ENCODE data around the gene CPM. TPM values are rescaled to one million over a fixed set of nuclear protein-coding genes. Genes with fewer than 3 reads are reported as not detected.

Gene CPM
- total and polyA plus RNA-seq, 4 donors, result 14.2 to 65.0 (median 24.0) TPM

DNA sequence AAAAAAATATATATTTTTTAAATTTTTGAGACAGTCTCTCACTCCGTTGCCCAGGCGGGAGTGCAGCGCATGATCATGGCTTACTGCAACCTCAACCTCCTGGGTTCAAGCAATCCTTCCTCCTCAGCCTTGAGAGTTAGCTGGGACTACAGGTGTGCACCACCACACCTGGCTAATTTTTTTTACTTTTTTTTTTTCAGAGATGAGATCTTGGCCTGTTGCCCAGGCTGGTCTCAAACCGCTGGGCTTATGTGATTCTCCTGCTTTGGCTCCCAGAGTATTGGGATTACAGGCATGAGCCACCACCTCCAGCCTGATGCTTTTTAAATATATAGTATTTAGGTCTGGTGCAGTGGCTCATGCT is 100.5 kb downstream of the CPM start:
- no peaks in the 10 kb centered on the region for H3K9me3 ChIP-seq (ENCODE audit: control insufficient read depth in 4 of 4, low read length in 3 of 4)
- no peaks in the 10 kb centered on the region for H3K27me3 ChIP-seq (ENCODE audit: control insufficient read depth in 4 of 4, insufficient read depth in 4 of 4, low read length in 3 of 4)
- no peak overlapping the region for H3K9ac ChIP-seq (ENCODE audit: low read depth in 1 of 2, low read length in 2 of 2)
- TF ChIP-seq NR2F2 (IDR thresholded peaks at IDR 0.05), result no peak
- no peak for TF ChIP-seq FOXA1 (IDR thresholded peaks at IDR 0.05)
- TF ChIP-seq HNF4A (conservative IDR thresholded peaks at IDR 0.05), result no peak
- TF ChIP-seq JUND (IDR thresholded peaks at IDR 0.05), result no peak
- TF ChIP-seq, protein P1, sequence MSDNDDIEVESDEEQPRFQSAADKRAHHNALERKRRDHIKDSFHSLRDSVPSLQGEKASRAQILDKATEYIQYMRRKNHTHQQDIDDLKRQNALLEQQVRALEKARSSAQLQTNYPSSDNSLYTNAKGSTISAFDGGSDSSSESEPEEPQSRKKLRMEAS (IDR thresholded peaks at IDR 0.05), result no peak
- no peak for TF ChIP-seq GABPA (IDR thresholded peaks at IDR 0.05 in 1 of 2, conservative IDR thresholded peaks at IDR 0.05 in 1 of 2)
- TF ChIP-seq, protein P2, sequence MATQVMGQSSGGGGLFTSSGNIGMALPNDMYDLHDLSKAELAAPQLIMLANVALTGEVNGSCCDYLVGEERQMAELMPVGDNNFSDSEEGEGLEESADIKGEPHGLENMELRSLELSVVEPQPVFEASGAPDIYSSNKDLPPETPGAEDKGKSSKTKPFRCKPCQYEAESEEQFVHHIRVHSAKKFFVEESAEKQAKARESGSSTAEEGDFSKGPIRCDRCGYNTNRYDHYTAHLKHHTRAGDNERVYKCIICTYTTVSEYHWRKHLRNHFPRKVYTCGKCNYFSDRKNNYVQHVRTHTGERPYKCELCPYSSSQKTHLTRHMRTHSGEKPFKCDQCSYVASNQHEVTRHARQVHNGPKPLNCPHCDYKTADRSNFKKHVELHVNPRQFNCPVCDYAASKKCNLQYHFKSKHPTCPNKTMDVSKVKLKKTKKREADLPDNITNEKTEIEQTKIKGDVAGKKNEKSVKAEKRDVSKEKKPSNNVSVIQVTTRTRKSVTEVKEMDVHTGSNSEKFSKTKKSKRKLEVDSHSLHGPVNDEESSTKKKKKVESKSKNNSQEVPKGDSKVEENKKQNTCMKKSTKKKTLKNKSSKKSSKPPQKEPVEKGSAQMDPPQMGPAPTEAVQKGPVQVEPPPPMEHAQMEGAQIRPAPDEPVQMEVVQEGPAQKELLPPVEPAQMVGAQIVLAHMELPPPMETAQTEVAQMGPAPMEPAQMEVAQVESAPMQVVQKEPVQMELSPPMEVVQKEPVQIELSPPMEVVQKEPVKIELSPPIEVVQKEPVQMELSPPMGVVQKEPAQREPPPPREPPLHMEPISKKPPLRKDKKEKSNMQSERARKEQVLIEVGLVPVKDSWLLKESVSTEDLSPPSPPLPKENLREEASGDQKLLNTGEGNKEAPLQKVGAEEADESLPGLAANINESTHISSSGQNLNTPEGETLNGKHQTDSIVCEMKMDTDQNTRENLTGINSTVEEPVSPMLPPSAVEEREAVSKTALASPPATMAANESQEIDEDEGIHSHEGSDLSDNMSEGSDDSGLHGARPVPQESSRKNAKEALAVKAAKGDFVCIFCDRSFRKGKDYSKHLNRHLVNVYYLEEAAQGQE (IDR thresholded peaks at IDR 0.05), result no peak
- no peak for TF ChIP-seq FOXA2 (IDR thresholded peaks at IDR 0.05)
- TF ChIP-seq, protein P3, sequence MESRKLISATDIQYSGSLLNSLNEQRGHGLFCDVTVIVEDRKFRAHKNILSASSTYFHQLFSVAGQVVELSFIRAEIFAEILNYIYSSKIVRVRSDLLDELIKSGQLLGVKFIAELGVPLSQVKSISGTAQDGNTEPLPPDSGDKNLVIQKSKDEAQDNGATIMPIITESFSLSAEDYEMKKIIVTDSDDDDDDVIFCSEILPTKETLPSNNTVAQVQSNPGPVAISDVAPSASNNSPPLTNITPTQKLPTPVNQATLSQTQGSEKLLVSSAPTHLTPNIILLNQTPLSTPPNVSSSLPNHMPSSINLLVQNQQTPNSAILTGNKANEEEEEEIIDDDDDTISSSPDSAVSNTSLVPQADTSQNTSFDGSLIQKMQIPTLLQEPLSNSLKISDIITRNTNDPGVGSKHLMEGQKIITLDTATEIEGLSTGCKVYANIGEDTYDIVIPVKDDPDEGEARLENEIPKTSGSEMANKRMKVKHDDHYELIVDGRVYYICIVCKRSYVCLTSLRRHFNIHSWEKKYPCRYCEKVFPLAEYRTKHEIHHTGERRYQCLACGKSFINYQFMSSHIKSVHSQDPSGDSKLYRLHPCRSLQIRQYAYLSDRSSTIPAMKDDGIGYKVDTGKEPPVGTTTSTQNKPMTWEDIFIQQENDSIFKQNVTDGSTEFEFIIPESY (IDR thresholded peaks at IDR 0.05), result no peak
- TF ChIP-seq EGR1 (IDR thresholded peaks at IDR 0.05; ENCODE audit: low read depth in 2 of 2), result no peak
- TF ChIP-seq RAD21 (IDR thresholded peaks at IDR 0.05), result no peak
- no peak overlapping the region for H3K27ac ChIP-seq (ENCODE audit: low read depth in 1 of 2, low read length in 2 of 2)
- DNase-seq (ENCODE audit: low spot score), result no peak
- no peak overlapping the region for H3K4me3 ChIP-seq (ENCODE audit: low read depth in 1 of 3, low read length in 3 of 3)
- peaks cover 0 to 11% (median 7%) of the 10 kb centered on the region in 4 donors for H3K4me1 ChIP-seq (ENCODE audit: control insufficient read depth in 4 of 4, insufficient read depth in 4 of 4, low read length in 3 of 4)
- H3K36me3 ChIP-seq (ENCODE audit: control insufficient read depth in 4 of 4, insufficient read depth in 3 of 4, low read depth in 1 of 4, low read length in 3 of 4), result peaks cover 9 to 43% (median 28%) of the 10 kb centered on the region in 4 donors
- WGBS, result 91% methylated on average over 4 of the region's 4 CpGs

DNA sequence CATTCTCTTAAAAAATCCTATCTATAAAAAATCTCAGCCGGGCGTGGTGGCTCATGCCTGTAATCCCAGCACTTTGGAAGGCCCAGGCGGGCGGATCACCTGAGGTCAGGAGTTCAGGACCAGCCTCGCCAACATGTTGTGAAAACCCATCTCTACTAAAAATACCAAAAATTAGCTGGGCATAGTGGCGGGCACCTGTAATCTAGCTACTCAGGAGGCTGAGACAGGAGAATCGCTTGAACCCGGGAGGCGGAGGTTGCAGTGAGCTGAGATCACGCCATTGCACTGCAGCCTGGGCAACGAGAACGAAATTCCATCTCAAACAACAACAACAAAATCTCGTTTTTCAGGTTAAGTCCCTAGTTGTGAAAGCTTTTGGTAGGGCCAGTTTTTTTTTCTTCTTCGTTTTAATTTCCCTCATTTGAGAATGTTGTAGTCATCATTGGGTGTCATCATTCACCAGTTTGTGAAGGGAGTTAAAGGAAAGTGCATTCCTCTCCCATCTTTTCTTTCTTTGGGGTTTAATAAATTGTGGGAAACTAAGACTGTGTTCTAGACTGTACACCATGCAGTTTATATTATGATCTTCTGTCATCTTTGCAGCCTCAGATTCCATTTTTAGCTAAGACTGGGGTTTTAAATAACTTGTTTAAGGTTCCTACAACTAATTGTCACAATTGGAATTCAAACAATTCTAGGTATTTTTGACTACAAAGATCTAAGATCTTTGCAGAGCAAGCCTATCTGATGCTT is 101.0 kb downstream of the CPM start:
- 89% methylated on average over 14 of the region's 14 CpGs for WGBS
- Histone ChIP-seq H3K9me3 (ENCODE audit: control insufficient read depth in 4 of 4, low read length in 3 of 4) (no peaks in the 10 kb centered on the region), H3K27ac (ENCODE audit: low read depth in 1 of 2, low read length in 2 of 2) (no peak overlapping the region), H3K27me3 (ENCODE audit: control insufficient read depth in 4 of 4, insufficient read depth in 4 of 4, low read length in 3 of 4) (no peaks in the 10 kb centered on the region), H3K36me3 (ENCODE audit: control insufficient read depth in 4 of 4, insufficient read depth in 3 of 4, low read depth in 1 of 4, low read length in 3 of 4) (peaks cover 8 to 42% (median 29%) of the 10 kb centered on the region in 4 donors), H3K4me1 (ENCODE audit: control insufficient read depth in 4 of 4, insufficient read depth in 4 of 4, low read length in 3 of 4) (peaks cover 0 to 11% (median 7%) of the 10 kb centered on the region in 4 donors), H3K9ac (ENCODE audit: low read depth in 1 of 2, low read length in 2 of 2) (no peak overlapping the region), H3K4me3 (ENCODE audit: low read depth in 1 of 3, low read length in 3 of 3) (no peak overlapping the region)
- no peak for DNase-seq (ENCODE audit: low spot score)
- TF ChIP-seq EGR1 (IDR thresholded peaks at IDR 0.05; ENCODE audit: low read depth in 2 of 2), result no peak
- no peak for TF ChIP-seq TAF1 (conservative IDR thresholded peaks at IDR 0.05)
- no peak for TF ChIP-seq JUND (IDR thresholded peaks at IDR 0.05)
- TF ChIP-seq YY1 (IDR thresholded peaks at IDR 0.05), result no peak
- TF ChIP-seq NR2F2 (IDR thresholded peaks at IDR 0.05), result no peak
- no peak for TF ChIP-seq RAD21 (IDR thresholded peaks at IDR 0.05)
